Measurements from ENCODE around the gene SLTM.
"Not testable (repeated sequence)": the region's sequence is repeated elsewhere in the genome, so short reads cannot be mapped to it uniquely, and the experiment has no call there.

Gene SLTM

DNA sequence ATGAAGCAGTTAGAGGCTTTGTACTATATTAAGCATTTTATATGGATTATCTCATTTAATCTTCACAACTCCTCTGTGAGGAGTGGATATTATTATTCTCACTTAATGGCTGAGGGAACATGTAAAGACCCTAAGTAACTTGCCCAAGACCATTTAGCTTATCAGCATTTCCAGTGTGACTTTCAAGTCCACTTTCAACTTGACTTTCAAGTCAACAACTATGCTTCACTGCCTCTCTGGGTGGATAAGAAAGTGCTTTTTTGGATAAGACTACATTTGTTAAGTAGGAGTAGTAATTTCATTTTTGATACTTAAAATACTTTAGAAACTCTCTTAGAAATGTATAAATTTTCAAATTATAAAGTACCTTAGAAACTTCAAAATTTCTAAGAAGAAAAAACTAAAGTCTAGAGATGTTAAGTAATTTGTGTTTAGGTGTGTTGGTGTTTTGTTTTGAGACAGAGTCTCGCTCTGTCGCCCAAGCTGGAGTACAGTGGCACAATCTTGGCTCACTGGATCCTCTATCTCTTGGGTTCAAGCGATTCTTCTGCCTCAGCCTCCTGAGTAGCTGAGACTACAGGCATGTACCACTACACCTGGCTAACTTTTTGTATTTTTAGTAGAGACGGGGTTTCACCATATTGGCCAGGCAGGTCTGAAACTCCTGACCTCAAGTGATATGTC lies 90.6 kb downstream of the SLTM start:
- in situ Hi-C loops (cut with MboI; ENCODE audit: low pct_unique_long_range_greater_than_20kb, low sequenced_read_pairs, unreplicated experiment) = no loop called here
- DNase-seq (ENCODE audit: low spot score) = peak; percentile 38
- TF ChIP-seq CTCF (IDR thresholded peaks at IDR 0.05; ENCODE audit: extremely low read depth, insufficient read depth, missing control alignments) = no peak

GRCh38 chr15:58840048-58840447 lies 93.4 kb downstream of the SLTM start:
- no peak for TF ChIP-seq CTCF (IDR thresholded peaks at IDR 0.05; ENCODE audit: extremely low read depth, insufficient read depth, missing control alignments)
- in situ Hi-C loops (cut with MboI; ENCODE audit: low pct_unique_long_range_greater_than_20kb, low sequenced_read_pairs, unreplicated experiment) = no loop called here
- DNase-seq (ENCODE audit: low spot score) = no peak

DNA sequence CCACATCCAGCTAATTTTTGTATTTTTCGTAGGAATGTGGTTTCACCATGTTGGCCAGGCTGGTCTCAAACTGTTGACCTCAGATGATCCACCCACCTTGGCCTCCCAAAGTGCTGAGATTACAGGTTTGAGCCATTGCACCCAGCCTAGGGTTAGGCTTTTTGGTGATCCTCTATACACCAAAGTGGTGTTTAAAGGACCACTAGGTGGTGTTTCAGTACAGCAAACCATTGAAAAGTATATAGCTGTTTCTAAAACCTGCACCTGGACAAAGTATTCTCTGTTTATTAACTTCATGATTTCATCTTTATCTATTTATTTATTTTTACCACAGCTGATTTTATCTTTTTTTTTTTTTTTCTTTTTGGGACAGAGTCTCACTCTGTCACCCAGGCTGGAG lies 94.0 kb downstream of the SLTM start:
- DNase-seq (ENCODE audit: low spot score) = peak; percentile 39
- in situ Hi-C loops (cut with MboI; ENCODE audit: low pct_unique_long_range_greater_than_20kb, low sequenced_read_pairs, unreplicated experiment) = no loop called here
- TF ChIP-seq CTCF (IDR thresholded peaks at IDR 0.05; ENCODE audit: extremely low read depth, insufficient read depth, missing control alignments) = peak; percentile 62

- in situ Hi-C loops (cut with MboI; ENCODE audit: low pct_unique_long_range_greater_than_20kb, low sequenced_read_pairs, unreplicated experiment); DNase-seq (ENCODE audit: low spot score): not testable (repeated sequence)
These were observed 99.6 kb downstream of the SLTM start for GRCh38 chr15:58833681-58834426.

DNA sequence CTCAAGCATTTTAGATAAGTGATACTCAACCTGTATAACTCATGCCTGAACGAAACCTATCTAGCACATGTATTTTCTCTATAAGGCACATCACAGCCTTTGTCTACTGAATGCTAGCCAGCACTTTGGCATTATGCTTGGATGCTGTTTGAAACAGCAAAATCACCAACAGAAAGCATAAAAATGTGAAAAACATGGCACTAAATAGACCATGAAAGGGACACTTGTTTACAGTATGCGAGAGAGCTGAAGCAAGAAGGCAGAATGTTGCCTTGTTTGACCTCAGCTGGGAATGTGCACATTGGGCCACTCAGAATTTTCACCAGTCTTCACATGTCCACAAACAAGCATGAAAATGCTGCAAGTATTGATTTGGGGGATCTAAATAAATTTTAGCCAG lies 102.9 kb downstream of the SLTM start:
- in situ Hi-C loops (cut with MboI; ENCODE audit: low pct_unique_long_range_greater_than_20kb, low sequenced_read_pairs, unreplicated experiment) = no loop called here
- TF ChIP-seq CTCF (IDR thresholded peaks at IDR 0.05; ENCODE audit: extremely low read depth, insufficient read depth, missing control alignments) = no peak
- DNase-seq (ENCODE audit: low spot score) = no peak

Measured in GM13977 (cell line).